Panc1 (cell line): ENCODE data around the gene SREBF2.

ENCODE experiments used
- POLR2AphosphoS5 ChIP-seq: IDR thresholded peaks from 2 replicates; pipeline ENCODE4 v1.6.1; 2012; ENCODE audit warnings: mild to moderate bottlenecking, low read depth, low read length, moderate library complexity
- SIN3A ChIP-seq: IDR thresholded peaks from 2 replicates; pipeline ENCODE4 v1.6.1; 2012; ENCODE audit warnings: low read depth, mild to moderate bottlenecking, low read length, moderate library complexity, borderline replicate concordance; ENCODE audit not compliant: insufficient read depth
- TF ChIP-seq, protein P1 (sequence below): fragments of 450-650 bp; IDR thresholded peaks from 2 replicates; pipeline ENCODE4 v1.5.1; 2017; ENCODE audit warnings: mild to moderate bottlenecking

DNA sequence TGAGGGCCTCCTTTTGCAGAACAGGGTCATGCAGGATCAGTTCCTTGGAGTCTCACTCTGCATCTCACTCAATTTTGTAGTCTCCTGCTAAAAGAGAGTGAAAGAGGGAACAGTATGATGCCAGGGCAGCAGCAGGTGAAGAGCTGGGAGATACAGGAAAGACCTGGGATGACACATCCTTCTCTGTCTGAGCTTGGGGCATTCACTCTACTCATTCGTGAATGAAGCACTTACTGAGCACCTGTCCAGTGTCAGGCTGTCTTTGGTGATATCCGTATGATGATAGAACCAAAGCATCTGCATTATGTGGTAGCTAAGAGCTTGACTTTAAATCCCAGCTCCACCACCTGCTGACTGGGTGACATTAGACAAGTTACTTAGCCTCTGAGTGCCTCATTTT, 14.4 kb downstream of the SREBF2 start:
- TF ChIP-seq, protein P1, sequence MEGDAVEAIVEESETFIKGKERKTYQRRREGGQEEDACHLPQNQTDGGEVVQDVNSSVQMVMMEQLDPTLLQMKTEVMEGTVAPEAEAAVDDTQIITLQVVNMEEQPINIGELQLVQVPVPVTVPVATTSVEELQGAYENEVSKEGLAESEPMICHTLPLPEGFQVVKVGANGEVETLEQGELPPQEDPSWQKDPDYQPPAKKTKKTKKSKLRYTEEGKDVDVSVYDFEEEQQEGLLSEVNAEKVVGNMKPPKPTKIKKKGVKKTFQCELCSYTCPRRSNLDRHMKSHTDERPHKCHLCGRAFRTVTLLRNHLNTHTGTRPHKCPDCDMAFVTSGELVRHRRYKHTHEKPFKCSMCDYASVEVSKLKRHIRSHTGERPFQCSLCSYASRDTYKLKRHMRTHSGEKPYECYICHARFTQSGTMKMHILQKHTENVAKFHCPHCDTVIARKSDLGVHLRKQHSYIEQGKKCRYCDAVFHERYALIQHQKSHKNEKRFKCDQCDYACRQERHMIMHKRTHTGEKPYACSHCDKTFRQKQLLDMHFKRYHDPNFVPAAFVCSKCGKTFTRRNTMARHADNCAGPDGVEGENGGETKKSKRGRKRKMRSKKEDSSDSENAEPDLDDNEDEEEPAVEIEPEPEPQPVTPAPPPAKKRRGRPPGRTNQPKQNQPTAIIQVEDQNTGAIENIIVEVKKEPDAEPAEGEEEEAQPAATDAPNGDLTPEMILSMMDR = no peak
- no peak for TF ChIP-seq POLR2AphosphoS5
- no peak for TF ChIP-seq SIN3A
